ENCODE results near the gene ABCB4.
"Not testable (repeated sequence)": the region's sequence is repeated elsewhere in the genome, so short reads cannot be mapped to it uniquely, and the experiment has no call there.

ABCB4 gene

DNA sequence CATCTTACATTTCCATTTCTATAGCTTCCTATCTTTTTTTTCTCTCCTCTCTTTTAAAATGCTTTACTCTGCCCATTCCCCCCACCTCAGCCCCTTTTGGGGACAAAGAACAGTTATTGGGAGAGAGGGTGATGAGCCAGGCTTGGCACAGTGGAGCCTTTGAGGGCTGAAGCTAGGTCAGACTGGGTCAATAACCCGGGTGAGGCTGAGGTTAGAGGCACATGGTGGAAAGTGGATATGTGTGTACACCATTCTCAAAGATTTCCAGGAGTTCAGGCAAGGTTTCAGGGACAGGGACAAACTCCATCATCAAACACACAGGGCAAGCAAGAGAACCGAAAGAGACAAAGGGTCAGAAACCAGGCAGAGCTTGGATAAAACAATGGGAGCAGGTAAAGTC lies 11.5 kb downstream of the ABCB4 start:
- ATAC-seq, result no peak
- TF ChIP-seq TOX (CRISPR knock-in tag; IDR thresholded peaks at IDR 0.05; ENCODE audit: borderline replicate concordance) (no peak), RARB (CRISPR knock-in tag; IDR thresholded peaks at IDR 0.05) (no peak), ZFP30 (CRISPR knock-in tag; IDR thresholded peaks at IDR 0.05) (no peak), ESRRG (CRISPR knock-in tag; IDR thresholded peaks at IDR 0.05) (no peak), SNAI2 (CRISPR knock-in tag; IDR thresholded peaks at IDR 0.05) (no peak), ARNTL (CRISPR knock-in tag; IDR thresholded peaks at IDR 0.05; ENCODE audit: borderline replicate concordance, low read depth) (no peak), TCF4 (CRISPR knock-in tag; IDR thresholded peaks at IDR 0.05; ENCODE audit: borderline replicate concordance) (no peak), ZNF70 (CRISPR knock-in tag; IDR thresholded peaks at IDR 0.05) (no peak), ZC3H10 (CRISPR knock-in tag; IDR thresholded peaks at IDR 0.05) (no peak), ZNF565 (CRISPR knock-in tag; conservative IDR thresholded peaks at IDR 0.05; ENCODE audit: low read depth) (no peak), ISL1 (CRISPR knock-in tag; IDR thresholded peaks at IDR 0.05) (no peak), PPARA (CRISPR knock-in tag; IDR thresholded peaks at IDR 0.05; ENCODE audit: borderline replicate concordance) (no peak), GLIS3 (CRISPR knock-in tag; IDR thresholded peaks at IDR 0.05) (no peak), ZNF8 (CRISPR knock-in tag; IDR thresholded peaks at IDR 0.05) (no peak)
- TF ChIP-seq, protein P1, sequence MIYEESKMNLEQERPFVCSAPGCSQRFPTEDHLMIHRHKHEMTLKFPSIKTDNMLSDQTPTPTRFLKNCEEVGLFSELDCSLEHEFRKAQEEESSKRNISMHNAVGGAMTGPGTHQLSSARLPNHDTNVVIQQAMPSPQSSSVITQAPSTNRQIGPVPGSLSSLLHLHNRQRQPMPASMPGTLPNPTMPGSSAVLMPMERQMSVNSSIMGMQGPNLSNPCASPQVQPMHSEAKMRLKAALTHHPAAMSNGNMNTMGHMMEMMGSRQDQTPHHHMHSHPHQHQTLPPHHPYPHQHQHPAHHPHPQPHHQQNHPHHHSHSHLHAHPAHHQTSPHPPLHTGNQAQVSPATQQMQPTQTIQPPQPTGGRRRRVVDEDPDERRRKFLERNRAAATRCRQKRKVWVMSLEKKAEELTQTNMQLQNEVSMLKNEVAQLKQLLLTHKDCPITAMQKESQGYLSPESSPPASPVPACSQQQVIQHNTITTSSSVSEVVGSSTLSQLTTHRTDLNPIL (CRISPR knock-in tag; IDR thresholded peaks at IDR 0.05; ENCODE audit: low read depth), result no peak
- TF ChIP-seq, protein P2, sequence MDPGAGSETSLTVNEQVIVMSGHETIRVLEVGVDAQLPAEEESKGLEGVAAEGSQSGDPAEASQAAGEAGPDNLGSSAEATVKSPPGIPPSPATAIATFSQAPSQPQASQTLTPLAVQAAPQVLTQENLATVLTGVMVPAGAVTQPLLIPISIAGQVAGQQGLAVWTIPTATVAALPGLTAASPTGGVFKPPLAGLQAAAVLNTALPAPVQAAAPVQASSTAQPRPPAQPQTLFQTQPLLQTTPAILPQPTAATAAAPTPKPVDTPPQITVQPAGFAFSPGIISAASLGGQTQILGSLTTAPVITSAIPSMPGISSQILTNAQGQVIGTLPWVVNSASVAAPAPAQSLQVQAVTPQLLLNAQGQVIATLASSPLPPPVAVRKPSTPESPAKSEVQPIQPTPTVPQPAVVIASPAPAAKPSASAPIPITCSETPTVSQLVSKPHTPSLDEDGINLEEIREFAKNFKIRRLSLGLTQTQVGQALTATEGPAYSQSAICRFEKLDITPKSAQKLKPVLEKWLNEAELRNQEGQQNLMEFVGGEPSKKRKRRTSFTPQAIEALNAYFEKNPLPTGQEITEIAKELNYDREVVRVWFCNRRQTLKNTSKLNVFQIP (CRISPR knock-in tag; IDR thresholded peaks at IDR 0.05; ENCODE audit: borderline replicate concordance, low read depth), result no peak
- TF ChIP-seq, protein P3, sequence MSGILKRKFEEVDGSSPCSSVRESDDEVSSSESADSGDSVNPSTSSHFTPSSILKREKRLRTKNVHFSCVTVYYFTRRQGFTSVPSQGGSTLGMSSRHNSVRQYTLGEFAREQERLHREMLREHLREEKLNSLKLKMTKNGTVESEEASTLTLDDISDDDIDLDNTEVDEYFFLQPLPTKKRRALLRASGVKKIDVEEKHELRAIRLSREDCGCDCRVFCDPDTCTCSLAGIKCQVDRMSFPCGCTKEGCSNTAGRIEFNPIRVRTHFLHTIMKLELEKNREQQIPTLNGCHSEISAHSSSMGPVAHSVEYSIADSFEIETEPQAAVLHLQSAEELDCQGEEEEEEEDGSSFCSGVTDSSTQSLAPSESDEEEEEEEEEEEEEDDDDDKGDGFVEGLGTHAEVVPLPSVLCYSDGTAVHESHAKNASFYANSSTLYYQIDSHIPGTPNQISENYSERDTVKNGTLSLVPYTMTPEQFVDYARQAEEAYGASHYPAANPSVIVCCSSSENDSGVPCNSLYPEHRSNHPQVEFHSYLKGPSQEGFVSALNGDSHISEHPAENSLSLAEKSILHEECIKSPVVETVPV (CRISPR knock-in tag; IDR thresholded peaks at IDR 0.05), result no peak
- TF ChIP-seq, protein P4, sequence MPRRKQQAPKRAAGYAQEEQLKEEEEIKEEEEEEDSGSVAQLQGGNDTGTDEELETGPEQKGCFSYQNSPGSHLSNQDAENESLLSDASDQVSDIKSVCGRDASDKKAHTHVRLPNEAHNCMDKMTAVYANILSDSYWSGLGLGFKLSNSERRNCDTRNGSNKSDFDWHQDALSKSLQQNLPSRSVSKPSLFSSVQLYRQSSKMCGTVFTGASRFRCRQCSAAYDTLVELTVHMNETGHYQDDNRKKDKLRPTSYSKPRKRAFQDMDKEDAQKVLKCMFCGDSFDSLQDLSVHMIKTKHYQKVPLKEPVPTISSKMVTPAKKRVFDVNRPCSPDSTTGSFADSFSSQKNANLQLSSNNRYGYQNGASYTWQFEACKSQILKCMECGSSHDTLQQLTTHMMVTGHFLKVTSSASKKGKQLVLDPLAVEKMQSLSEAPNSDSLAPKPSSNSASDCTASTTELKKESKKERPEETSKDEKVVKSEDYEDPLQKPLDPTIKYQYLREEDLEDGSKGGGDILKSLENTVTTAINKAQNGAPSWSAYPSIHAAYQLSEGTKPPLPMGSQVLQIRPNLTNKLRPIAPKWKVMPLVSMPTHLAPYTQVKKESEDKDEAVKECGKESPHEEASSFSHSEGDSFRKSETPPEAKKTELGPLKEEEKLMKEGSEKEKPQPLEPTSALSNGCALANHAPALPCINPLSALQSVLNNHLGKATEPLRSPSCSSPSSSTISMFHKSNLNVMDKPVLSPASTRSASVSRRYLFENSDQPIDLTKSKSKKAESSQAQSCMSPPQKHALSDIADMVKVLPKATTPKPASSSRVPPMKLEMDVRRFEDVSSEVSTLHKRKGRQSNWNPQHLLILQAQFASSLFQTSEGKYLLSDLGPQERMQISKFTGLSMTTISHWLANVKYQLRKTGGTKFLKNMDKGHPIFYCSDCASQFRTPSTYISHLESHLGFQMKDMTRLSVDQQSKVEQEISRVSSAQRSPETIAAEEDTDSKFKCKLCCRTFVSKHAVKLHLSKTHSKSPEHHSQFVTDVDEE (CRISPR knock-in tag; IDR thresholded peaks at IDR 0.05), result no peak

DNA sequence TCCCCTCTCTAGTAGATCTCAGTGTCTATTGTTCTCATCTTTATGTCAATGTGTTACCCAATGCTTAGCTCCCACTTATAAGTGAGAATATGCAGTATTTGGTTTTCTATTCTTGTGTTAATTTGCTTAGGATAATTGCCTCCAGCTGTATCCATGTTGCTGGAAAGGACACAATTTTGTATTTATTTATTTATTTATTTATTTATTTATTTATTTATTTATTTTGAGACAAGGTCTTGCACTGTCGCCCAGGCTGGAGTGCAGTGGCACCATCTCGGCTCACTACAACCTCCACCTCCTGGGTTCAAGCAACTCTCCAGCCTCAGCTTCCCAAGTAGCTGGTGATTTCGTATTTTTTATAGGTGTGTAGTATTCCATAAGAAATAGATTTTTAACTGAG lies 15.0 kb downstream of the ABCB4 start:
- not testable (repeated sequence) for ATAC-seq

DNA sequence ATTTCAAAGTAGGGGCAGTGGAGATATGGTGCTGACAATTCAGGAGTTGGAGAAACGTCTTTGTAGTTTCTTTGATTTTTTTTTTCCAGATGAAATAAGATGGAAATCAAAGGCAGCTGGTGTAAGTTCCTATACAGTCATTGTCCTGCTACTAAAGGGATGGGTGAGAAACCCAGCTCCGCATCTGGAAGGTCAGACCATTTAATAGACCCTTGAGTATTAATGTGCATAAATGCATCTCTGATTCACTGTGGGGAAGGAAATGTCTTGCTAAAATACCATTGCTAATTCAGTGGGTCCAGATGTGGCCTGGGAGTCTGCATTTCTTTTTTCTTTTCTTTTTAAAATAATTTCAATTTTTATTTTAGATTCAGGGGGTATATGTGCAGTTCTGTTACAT lies 15.5 kb downstream of the ABCB4 start:
- ATAC-seq, result no peak
- TF ChIP-seq PPARA (CRISPR knock-in tag; IDR thresholded peaks at IDR 0.05; ENCODE audit: borderline replicate concordance), result no peak
- no peak for TF ChIP-seq ESRRG (CRISPR knock-in tag; IDR thresholded peaks at IDR 0.05)
- TF ChIP-seq SNAI2 (CRISPR knock-in tag; IDR thresholded peaks at IDR 0.05), result no peak
- TF ChIP-seq, protein P4 (CRISPR knock-in tag; IDR thresholded peaks at IDR 0.05), result no peak
- no peak for TF ChIP-seq ZNF70 (CRISPR knock-in tag; IDR thresholded peaks at IDR 0.05)
- TF ChIP-seq OSR1 (CRISPR knock-in tag; IDR thresholded peaks at IDR 0.05), result no peak
- TF ChIP-seq ISL1 (CRISPR knock-in tag; IDR thresholded peaks at IDR 0.05), result no peak
- no peak for TF ChIP-seq BACH2 (CRISPR knock-in tag; IDR thresholded peaks at IDR 0.05; ENCODE audit: borderline replicate concordance)
- no peak for TF ChIP-seq ZC3H10 (CRISPR knock-in tag; IDR thresholded peaks at IDR 0.05)
- no peak for TF ChIP-seq CSDC2 (CRISPR knock-in tag; IDR thresholded peaks at IDR 0.05)
- TF ChIP-seq, protein P3 (CRISPR knock-in tag; IDR thresholded peaks at IDR 0.05), result no peak
- TF ChIP-seq ZFP3 (CRISPR knock-in tag; IDR thresholded peaks at IDR 0.05), result no peak
- TF ChIP-seq, protein P2 (CRISPR knock-in tag; IDR thresholded peaks at IDR 0.05; ENCODE audit: borderline replicate concordance, low read depth), result no peak
- no peak for TF ChIP-seq TCF4 (CRISPR knock-in tag; IDR thresholded peaks at IDR 0.05; ENCODE audit: borderline replicate concordance)
- TF ChIP-seq, protein P5, sequence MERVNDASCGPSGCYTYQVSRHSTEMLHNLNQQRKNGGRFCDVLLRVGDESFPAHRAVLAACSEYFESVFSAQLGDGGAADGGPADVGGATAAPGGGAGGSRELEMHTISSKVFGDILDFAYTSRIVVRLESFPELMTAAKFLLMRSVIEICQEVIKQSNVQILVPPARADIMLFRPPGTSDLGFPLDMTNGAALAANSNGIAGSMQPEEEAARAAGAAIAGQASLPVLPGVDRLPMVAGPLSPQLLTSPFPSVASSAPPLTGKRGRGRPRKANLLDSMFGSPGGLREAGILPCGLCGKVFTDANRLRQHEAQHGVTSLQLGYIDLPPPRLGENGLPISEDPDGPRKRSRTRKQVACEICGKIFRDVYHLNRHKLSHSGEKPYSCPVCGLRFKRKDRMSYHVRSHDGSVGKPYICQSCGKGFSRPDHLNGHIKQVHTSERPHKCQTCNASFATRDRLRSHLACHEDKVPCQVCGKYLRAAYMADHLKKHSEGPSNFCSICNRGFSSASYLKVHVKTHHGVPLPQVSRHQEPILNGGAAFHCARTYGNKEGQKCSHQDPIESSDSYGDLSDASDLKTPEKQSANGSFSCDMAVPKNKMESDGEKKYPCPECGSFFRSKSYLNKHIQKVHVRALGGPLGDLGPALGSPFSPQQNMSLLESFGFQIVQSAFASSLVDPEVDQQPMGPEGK (CRISPR knock-in tag; IDR thresholded peaks at IDR 0.05; ENCODE audit: borderline replicate concordance), result no peak
